Inflammatory macrophage treated with lipopolysaccharide for 1 hour (primary cell): ENCODE measurements around the gene WDR53.
A peak's percentile ranks its signal among the peaks of the same experiment; 100 is the strongest.
"Not testable (repeated sequence)": the region's sequence is repeated elsewhere in the genome, so short reads cannot be mapped to it uniquely, and the experiment has no call there.

ENCODE experiments used
- DNase-seq, 2 donors: peaks; one replicate each; pipeline ENCODE4 v3.0.0-alpha.2; 2020 to 2022

The WDR53 gene

DNA sequence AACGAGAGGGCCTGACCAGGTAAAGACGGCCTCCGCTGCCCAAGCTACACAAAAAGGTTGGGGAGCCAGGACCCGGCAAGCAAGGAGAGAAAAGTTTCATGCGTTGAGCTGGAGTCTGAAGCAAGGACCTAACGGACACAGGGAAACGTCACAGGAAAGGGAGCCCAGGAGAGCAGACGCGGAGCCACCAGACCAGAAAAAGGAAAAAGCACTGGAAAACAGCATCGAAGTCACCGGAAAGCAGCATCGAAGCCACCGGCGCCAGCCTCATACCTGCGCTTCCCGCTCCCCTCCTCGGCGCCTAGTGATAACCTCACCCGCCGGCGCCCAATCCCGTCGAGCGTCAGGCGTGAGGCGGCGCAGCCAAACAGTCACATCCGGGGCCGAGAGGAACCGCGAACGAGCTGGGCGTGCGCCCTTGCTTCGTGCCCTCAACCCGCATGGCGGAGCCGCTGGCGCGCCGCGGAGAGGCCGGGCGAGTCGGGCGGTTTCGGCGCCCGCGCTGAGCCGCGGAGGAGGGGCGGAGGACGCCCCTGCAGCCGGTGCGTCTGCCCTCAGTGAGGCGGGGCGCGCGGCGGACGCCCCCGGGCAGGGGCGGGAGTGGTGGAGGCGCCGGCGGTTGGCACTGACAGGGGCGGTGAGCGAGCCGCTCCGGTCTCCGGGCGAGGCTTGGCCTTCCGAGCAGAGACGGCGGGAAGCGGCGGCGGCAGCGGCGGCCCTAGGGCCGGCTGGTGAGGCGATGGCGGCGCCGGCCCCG, at the start of gene WDR53, which contains the start of gene FBXO45:
TSS of gene WDR53 (minus strand) at position 309 of the 757 bp plus-strand sequence. CDS start 7,079 bp downstream, outside the sequence.
TSS of gene FBXO45 (plus strand) at position 415 of the 757 bp plus-strand sequence. CDS start at position 740, 325 bp downstream.
- DNase-seq = peak; percentile 90 to 95

GRCh38 chr3:196617256-196617655, 48.9 kb upstream of the WDR53 start:
- peak in 1 of 2 donors; percentile 48 for DNase-seq

GRCh38 chr3:196615234-196615633, 46.9 kb upstream of the WDR53 start:
- DNase-seq = not testable (repeated sequence)

DNA sequence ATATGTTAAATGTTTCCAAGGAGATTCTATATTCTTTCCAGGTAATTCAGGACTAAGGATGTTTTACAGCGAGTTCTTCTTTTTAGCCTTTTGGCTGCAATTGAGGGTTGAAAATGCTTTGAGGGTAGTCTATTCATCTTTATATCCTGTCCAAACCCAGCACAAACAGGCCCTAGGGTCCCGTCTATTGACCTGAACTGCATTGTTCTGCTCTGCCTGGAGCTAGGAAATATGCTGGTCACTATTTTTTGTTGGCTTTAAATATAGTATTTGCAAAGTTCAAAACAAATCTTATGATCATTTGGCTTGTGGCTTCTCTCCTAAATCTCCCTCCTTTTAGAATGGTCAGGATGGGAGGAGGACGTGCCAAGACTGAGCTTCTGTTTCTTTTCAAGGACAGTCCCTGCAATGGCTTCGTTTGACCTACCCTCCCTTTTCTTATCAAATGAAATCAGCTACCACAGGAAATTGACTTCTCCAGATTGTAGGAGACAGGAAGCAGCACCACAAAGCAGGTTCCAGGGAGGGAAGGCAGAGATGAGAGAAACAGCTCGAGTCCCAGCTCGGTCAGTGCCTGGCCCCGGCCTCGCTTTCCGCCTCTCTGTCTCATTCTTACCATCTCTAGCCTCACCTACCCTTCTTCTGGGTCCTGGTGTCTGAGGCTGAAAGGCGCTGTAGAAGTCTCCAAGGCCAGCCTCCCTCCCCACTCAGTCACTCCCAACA, 43.6 kb upstream of the WDR53 start:
- no peak for DNase-seq

DNA sequence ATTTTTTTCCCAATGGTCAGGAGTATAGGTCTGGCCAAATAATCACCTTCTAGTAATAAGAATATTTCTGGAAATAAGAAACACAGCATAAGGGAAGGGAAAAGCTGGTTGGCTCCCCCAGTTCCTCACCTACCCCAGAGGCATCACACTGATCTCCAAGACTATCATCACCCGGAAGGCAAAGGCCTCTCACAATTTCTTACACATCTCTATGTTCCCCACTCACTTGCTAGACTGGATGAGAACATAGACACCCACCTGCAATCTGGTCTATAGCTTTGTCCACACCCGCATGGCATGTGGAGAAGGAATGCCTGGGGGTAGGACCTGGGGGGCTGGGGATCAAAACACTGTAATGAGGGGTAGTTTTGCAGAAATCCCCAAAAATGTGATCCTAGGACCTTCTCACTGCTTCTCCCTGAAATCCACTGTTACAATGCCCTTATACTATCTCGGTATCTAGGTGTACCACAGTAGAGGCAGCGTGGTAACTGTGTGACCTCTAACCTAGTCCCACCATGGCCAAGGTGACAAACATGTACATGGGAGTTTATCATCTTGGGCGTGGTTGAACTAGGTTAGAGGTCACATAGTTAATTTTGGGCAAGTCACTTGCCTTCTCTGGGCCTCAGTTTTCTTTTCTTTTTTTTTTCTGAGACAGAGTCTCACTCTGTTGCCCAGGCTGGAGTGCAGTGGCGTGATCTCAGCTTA, 41.6 kb upstream of the WDR53 start:
- peak in 1 of 2 donors; percentile 35 for DNase-seq

- peak; percentile 79 to 98 for DNase-seq
These were observed 41.0 kb upstream of the WDR53 start for GRCh38 chr3:196609343-196609775.

DNA sequence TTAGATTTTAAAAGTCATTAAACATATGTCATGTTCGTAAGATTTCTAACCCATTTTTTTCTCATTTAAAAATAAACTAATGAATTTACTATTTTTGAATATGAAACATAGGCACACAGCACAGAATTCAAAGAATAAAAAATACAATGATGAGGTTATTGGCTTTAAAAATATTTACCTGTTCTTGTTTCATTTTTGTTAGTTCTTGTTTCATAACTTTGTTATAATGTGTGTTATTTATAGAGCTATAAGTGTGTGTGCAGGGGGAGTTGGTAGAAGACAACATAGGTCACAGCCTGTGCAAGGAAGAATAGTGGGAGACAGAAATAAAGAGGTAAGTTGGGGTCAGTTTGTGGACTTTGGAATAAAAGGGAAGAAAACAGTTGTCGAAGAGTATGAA, 40.3 kb upstream of the WDR53 start:
- DNase-seq = no peak

DNA sequence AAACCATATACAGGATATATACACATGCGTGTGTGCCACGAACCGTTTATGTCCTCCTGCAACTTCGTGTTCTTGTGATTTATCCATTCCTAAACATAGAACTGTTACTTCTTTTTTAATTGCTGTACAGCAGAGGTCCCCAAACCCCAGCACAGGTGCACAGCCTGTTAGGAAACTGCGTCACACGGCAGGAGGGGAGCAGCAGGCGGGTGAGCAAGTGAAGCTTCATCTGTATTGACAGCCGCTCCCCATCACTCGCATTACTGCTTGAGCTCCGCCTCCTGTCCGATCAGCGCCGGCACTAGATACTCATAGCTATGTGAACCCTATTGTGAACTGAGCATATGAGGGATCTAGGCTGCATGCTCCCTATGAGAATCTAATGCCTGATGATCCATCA, 36.2 kb upstream of the WDR53 start:
- DNase-seq = no peak

GRCh38 chr3:196603683-196604082, 35.3 kb upstream of the WDR53 start:
- DNase-seq = no peak

DNA sequence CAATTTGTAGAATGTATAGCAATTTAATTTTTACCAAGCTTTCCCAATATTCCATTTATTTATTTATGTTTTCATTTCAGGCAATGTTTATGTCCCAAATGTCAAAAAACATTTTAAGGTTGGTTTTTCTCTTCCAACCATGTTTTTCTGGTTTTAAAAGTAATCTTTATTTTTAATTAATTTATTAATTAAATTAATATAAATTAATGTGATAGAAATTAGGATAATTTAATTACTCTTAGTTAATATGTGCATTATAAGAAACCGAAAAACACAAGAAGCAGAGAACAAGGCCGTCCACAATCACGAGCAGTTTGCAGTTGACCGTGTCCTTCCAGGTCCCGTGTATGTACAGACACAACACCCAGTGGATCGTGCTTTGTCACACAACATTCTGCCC, 34.3 kb upstream of the WDR53 start:
- DNase-seq = no peak

DNA sequence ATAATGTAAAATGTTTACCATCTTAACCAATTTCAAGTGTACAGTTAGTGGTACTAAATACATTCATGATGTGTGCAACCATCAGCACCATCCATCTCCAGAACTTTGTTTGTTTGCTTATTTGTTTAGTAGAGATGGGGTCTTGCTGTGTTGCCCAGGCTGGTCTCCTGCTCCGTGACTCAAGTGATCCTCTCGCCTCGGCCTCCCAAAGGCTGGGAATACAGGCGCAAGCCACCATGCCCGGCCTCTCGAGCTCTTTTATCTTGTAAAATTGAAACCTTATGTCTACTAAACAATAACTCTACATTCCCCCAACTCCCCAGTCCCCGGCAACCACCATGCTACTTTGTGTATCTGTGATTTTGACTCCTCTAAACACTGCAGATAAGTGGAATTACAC, 32.0 kb upstream of the WDR53 start:
- no peak for DNase-seq

- DNase-seq = no peak
These were observed 31.4 kb upstream of the WDR53 start for GRCh38 chr3:196599734-196600128.

DNA sequence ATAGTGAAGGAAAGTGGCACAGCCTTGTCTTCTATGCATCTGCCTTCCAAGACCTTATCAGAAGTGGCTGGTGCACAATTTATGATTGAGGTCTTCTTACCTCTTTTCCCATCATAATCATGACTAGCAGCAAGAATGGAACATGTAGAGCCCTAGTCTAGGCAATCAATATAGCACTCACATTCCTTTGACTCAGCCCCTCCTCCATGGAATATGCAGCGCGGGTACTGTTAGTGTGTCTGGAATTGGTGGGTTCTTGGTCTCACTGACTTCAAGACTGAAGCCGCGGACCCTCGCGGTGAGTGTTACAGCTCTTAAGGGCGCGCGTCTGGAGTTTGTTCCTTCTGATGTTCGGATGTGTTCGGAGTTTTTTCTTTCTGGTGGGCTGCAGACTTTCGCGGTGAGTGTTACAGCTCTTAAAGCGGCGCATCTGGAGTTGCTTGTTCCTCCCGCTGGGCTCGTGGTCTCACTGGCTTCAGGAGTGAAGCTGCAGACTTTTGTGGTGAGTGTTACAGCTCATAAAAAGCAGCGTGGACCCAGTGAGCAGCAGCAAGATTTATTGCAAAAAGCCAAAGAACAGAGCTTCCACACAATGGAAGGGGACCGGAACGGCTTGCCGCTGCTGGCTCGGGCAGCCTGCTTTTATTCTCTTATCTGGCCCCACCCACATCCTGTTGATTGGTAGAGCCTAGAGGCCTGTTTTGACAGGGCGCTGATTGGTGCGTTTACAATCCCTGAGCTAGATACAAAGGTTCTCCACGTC, 29.8 kb upstream of the WDR53 start:
- peak in 1 of 2 donors; percentile 37 for DNase-seq

DNA sequence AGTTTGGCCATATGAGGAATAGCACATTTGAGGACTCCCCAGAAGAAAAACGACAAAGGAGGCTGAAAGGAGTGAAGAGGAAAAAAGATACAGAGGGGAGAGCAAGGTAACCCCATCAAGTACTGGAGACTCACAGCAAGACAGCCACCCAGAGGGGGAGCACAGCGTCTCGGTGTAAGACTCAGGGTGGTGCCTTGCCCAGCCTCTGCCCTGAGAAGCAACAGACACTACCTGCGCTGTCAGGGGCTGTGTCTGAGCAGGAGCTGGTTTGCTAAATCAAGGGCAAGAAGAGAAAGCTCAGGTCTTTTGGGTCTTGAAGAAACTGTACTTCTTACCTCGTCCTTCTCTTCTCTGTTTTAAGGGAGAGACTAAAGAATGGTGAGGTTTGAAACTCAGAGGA, 28.0 kb upstream of the WDR53 start:
- DNase-seq = no peak

GRCh38 chr3:196590279-196590678, 21.9 kb upstream of the WDR53 start:
- no peak for DNase-seq

DNA sequence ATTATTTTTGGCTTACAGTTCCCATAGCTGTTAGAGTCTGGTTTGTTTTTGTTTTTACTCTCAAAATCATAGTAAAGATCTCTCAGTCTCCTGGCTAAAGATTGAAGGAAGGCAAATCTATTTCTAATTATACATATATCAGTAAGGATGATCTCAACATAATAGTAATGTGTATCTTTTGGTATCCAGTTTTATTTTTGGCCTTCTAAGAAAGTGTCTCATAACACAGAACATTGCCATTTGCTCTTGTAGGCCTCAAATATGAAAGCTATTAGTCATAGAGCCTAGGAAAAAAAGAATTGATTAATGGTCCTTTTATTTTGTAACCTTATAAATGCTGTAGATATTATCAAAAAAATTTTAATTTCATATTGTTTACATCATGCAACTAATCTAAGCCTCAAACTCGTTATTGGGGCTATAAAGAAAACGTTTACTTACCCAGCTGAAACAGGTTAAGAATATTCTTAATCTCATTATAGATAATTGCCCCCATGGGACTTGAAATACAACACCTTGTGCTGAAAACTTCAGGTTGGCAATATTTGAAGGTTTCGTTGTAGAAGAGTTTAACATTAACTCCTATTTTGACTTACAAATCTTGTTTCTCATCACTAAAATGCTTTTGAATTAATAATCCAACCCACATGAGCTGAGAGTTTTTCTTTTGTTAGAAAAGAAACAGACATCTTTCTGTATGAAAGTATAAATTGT, 16.8 kb upstream of the WDR53 start:
- no peak for DNase-seq

DNA sequence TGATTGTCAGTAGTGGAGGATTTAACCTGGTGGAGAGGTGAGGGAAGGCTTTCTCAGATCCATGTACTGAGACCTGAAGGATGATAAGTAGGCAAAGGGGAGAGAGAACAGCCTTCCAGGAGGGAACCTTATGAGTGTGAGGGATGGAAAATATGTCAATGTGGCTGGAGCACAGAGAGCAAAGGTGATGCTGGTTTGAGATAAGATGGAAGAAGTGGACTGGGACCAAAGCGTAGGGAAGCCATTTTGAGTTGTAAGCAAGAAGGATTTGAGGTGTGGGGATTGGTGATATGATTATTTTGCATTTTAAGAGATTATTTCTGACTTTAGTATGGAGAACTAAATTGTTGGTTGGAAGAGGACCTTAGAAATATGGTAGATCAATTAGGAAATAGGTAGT, 4.0 kb upstream of the WDR53 start:
- DNase-seq = no peak

DNA sequence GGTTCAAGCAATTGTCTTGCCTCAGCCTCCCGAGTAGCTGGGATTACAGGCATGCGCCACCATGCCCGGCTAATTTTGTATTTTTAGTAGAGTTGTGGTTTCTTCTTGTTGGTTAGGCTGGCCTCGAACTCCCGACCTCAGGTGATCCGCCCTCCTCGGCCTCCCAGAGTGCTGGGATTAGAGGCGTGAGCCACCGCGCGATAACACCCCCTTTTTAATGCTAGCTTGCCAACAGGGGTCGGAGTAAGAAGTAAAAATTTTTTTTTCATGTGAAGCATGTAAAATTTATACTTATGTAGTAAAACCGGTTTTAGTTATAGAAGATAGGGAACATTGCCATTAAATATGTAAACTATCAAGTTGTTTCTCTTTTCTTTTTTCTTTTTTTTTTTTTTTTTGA, 2.0 kb upstream of the WDR53 start:
- DNase-seq = not testable (repeated sequence)

GRCh38 chr3:196569003-196569516, 706 bp upstream of the WDR53 start:
- no peak for DNase-seq

- no peak for DNase-seq
These were observed 4.6 kb downstream of the WDR53 start for GRCh38 chr3:196563721-196564225.

- DNase-seq = no peak
These were observed 8.5 kb downstream of the WDR53 start for GRCh38 chr3:196559826-196560225.

DNA sequence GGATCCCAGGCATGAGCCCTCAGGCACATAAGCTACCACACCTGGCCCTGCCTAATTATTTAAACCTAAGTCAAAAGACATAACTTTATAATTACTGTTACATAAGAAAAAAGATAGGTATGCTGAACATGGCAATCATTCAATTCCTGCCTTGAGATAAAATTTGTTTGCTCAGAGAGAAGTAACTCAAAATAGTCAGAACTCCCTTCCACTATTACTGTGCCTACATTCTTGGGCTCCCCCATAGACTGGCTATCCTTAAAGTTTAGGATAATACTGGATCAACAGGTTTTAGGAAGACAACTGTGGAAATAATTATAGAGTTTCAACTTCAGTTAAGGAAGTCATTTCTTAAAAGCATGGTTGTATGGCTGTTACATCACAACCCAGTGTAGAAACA, 9.9 kb downstream of the WDR53 start:
- no peak for DNase-seq
